ENCODE measurements around the gene SLC25A30.

SLC25A30 gene, protein sequence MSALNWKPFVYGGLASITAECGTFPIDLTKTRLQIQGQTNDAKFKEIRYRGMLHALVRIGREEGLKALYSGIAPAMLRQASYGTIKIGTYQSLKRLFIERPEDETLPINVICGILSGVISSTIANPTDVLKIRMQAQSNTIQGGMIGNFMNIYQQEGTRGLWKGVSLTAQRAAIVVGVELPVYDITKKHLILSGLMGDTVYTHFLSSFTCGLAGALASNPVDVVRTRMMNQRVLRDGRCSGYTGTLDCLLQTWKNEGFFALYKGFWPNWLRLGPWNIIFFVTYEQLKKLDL

DNA sequence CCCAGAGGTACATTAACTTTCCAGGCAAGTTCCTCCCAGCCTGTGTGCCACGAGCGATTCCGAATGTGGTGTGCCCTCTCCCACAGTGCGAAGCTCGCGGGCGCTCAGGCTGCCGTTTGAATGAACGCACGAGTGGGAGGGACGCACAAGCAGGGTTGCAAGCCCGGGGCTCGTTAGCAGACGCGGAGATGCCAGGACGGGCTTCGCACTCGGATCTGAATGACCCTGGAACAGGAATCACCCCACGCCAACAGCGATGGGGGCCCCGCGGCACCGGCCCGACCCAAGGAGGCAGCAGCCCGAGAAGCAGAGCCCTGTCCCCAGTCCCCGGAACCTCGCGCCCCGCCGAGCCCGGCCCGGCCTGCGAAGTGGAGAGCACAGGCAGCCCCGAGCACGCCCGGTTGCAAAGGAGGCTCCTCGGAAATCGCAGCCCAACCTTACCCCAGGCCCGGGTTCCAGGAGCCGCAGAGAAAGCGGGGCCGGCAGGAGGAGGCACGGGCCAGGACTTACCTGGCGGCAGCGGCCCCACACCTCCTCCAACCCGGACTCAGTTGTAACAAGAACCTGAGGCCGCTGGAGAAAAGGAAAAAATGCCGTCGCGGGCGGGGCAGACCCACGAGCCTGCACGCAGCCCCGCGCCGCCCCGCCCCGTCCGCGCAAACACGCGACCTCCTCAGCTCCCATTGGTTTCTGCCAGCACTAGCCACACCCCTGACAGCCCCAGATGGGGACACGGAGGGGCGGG is at the start of gene SLC25A30:
TSS of gene SLC25A30 (minus strand) at position 584 of the 745 bp plus-strand sequence. CDS start 6,948 bp downstream, outside the sequence.
- DNase-seq (ENCODE audit: low spot score) = peak; percentile 93

DNA sequence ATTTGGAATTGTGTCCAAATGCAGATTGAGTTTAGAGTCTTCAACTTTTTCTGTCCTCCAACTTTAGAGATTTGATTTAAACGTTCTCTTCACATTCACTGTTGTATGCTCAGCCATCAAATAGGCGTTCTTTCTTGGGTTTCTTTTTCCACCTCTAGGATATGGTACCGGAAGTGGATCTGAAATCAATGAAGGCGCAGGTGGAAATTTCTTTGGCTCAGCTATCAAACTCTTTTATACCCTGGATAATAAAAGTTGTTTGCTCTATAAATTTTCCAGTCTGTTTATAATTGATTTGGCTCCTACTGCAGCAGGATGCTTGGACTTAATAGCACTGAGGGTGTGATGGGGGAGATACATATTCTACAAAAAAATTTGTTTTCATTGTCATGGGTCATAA is 48.2 kb upstream of the SLC25A30 start:
- no peak for DNase-seq (ENCODE audit: low spot score)

DNA sequence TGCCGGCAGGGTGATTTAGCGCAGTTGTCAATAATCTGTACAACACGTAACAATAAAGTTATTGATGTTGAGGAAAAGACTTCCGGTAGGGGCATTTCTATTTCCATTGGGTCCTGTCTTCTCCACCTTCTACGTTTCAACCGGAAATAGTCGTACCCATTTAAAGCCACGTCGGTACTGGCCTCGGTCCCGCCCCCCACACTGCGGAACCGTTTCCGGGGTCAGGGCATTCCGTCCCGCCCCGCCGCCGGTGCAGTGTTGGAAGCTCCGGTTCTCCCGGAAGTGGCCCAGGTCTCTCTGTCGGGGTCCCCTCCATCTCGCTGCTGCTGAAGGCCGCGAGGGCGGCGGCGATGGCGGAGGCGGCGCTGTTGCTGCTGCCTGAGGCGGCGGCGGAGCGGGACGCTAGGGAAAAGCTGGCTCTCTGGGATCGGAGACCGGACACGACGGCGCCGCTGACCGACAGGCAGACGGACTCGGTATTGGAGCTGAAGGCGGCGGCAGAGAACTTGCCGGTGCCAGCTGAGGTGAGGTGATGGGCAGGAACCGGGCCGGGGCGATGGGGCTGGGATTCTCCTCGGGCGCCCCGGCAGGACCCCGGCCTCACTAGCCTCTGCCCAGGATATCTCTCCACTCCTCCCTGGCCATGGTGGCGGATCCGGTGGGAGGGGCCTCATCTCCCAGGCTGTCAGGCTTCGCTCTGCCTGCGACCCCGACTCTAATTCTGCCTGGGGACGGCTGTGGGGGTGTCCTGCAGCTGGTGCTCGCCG is 46.7 kb upstream of the SLC25A30 start, which contains the start of gene COG3:
TSS of gene COG3 (plus strand) at position 253 of the 767 bp plus-strand sequence. CDS start at position 351, 98 bp downstream.
- DNase-seq (ENCODE audit: low spot score) = peak; percentile 96

DNA sequence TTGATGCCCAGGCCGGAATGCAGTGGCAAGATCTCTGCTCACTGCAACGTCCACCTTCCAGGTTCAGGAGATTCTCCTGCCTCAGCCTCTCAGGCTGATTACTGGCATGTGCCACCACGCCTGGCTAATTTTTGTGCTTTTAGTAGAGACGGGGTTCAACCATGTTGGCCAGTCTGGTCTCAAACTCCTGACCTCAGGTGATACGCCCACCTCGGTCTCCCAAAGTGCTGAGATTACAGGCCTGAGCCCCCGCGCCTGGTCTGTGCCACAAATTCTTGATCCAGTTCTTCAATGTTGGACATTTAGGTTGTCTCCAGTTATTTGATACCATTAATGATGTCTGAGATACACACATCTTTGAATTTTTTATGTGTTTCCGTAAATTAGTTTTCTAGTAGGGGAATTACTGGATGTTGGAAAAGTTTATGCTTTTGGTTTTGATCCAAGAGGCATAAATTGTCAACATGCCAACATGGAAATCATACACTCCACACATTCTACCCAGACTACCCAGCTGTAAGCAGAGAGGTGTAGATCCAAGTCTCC is 46.0 kb upstream of the SLC25A30 start:
- no peak for DNase-seq (ENCODE audit: low spot score)

DNA sequence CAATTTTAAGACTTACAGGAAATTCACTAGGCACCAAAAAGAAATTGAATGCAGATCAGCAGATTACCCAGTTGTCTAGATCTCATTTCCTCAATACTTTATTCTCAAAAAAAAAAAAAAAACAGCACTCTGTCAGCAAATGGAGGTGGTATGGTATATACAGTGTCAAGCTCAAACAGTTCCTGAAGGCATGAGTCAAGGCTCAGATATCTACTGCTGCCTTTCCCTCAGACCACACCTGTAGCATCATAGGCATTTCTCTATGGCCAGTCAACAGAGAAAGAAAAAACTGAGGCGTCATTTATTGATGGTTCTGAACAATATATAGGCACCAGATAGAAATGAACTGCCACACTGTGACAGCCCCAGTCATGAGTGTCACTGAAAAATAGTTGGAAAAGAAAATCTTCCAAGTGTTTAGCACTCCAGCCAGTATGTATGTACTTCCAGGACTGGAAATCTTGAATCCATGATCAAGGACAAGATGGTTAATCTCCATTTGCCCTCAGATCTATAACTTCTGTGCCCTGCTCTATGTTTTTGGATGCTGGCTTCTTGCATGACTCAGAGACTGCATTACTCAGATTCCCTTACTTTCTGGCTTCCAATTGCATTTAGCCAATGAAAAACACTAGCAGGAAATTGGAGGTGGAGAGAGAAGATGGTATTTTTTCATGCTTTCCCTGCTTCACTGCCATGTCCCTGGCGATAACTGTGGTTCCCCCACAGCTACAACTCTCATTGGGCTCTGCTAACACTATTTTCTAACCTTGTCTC is 38.2 kb upstream of the SLC25A30 start:
- peak; percentile 55 for DNase-seq (ENCODE audit: low spot score)

DNA sequence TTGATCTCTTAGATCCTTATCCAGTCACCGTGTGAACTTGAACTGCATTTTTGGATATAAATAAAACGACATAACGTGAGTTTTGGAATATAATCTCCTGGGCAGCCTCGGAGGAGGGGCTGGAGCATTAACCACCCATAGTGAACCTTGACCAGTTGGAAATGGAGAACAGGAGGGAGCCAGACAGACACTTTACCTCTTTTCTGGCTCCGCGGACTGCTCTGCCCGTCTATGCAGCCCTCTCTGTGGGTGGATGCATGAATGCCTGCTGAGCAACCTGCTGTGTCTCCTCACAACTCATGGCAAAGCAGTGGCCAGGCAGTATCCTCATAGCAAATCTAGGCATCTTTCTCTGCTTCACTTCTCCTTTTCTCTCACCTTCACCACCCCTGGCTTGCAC is 36.0 kb upstream of the SLC25A30 start:
- DNase-seq (ENCODE audit: low spot score) = no peak

DNA sequence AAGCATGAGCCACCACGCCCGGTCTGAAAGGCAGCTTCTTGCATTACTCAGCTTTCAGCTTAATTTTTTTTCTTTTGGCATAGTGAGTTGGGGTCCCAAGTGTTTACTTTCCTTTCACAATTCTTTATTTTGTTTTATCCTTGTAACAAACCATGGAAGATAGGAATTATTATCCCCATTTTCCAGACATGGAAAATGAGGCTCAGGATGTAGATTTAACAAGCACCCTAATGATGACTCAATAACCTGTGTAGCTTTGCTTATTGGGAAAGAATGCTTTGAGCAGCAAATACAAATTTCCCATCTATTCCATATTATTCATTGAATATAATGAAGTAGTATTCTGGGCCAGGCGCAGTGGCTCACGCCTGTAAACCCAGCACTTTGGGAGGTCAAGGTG is 33.1 kb upstream of the SLC25A30 start:
- no peak for DNase-seq (ENCODE audit: low spot score)

DNA sequence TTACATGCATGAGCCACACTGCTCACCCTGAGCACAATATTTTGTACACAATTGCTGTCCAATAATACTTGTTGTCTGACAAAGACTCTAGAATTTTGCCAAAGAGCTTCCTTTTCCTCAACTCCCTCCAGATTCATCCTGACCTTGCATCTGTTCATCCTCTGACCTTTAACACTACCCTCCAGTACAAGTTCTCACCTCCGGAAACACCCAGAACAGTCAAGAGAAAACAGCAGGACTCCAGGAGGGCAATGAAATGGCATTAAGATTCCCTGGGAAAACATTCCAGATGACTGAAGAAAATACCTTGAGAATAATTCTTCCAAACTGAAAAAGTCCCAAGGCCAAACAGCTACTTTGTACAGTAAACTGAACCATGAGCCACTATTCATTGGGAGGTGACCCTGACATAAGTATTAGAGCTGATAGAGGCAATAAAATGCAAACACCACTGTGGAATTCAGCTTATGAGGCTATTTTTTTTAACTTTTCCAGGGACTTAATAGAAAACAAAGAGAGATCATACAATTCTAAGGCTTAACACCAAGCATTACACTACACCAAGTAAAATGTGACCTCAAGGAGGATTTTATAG is 30.9 kb upstream of the SLC25A30 start:
- DNase-seq (ENCODE audit: low spot score) = no peak

DNA sequence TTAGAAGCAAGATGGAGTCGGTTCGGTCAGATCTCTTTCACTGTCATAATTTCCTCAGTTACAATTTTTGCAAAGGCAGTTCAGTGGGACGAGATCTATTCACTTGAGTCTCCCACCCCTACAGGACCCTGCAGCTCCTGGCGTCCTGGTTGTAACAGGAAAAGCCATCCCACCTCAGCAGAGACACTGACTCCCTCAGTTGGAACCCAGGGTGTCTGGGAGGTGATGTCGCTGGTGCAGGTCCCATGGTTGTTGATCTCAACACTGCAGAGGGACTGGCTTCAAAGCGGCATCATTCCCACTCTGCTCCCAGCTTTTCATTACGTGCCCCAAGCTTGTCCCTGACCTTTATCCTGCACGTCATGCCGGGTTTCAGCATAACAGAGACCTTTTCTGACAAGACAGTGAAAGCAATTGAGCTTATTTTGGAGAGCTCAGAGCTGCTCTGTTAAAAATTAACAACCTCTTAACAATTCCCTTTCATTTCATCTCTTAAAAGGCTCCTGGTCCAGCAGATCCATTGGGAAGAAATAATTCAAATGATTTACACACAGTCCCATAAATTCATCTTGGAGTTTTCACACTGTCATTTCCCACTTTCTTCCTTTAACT is 29.0 kb upstream of the SLC25A30 start:
- no peak for DNase-seq (ENCODE audit: low spot score)

DNA sequence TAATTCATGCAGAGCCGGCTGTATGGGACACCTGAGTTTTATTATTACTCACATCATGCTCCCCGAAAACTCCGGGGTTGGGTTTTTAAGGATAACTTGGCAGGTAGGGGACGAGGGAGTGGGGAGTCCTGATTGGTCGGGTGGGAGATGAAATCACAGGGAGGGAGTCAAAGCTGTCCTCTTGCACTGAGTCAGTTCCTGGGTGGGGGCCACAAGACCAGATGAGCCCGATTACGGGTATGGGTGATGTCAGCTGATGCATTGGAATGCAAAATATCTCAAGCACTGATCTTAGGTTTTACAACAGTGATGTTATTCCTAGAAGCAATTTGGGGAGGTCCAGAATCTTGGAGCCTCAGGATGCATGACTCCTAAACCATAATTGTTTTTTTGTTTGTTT is 28.0 kb upstream of the SLC25A30 start:
- peak; percentile 46 for DNase-seq (ENCODE audit: low spot score)

DNA sequence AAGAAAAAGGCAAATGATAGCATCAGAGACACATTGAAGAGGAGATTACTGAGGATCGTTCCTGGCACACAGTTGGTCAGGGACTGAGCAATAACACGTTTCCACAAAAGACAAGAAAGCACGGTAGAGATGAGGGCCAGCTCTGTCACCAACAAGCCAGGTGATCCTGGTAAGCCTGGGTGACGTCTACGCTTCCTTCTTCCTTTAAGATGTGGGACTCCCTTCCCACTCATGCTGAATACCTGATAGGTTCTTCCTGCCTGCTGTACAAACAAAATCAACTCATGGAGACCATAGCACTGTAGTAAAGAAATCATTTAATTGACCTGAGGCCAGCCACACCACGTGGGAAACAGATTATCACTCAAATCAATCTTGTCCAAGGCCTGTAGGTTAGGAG is 26.9 kb upstream of the SLC25A30 start:
- no peak for DNase-seq (ENCODE audit: low spot score)

DNA sequence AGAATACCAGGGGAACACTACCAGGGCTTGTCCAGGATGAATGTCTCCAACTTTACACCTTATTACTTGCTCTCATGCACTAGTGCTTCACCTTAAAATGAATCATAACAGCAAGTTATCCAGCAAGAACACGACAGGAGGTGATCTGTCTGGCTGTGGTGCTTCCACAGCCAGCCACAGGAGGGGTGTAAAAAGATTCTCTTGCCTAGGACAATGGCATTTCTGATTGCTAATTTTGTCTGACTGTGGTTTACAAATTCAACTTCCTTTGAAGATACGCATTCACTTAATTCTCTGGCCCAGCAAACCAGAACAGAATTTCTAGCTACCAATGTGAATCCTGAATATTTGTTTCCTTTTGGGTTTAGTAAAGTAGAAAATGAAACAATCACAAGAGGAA is 23.5 kb upstream of the SLC25A30 start:
- DNase-seq (ENCODE audit: low spot score) = peak; percentile 27

DNA sequence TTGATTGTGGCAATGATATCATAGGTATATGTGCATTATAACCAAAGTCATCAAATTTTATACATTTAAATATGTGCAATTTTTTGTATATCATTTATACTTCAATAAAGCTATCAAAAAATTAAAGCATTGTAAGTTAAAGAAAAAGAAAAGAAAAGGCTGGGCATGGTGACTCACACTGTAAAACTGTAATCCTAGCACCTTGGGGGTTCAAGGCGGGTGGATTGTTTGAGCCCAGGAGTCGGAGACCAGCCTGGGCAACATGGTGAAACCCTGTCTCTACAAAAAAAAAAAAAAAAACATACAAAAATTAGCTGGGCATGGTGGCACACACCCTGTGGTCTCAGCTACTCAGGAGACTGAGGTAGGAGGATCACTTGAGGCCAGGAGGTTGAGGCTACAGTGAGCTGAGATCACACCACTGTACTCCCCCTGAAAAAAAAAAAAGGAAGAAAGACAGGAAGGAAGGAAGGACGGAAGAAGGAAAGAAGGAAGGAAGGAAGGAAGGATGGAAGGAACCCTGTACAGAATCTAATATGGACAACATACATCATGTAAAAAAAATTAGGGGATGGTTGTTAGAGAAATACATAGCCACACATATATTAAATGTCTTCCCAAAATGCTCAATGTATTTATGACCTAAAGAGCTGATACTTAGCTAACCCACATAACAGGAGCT is 21.7 kb upstream of the SLC25A30 start:
- DNase-seq (ENCODE audit: low spot score) = no peak

DNA sequence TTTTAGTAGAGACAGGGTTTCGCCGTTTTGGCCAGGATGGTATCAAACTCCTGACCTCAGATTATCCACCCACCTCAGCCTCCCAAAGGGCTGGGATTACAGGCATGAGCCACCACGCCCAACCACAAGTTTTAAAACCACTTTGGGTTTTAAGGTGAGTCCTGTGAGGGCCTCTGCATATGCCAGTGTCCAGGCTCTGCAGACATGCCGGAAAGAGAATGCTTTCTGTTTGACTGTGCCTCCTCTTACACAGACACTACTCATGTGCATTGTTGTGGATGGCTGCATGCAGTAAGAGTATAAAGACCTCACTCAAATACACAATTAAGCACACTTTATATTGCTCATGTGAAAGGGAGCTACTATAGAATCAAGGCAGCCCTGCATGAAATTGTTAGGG is 20.8 kb upstream of the SLC25A30 start:
- DNase-seq (ENCODE audit: low spot score) = no peak

DNA sequence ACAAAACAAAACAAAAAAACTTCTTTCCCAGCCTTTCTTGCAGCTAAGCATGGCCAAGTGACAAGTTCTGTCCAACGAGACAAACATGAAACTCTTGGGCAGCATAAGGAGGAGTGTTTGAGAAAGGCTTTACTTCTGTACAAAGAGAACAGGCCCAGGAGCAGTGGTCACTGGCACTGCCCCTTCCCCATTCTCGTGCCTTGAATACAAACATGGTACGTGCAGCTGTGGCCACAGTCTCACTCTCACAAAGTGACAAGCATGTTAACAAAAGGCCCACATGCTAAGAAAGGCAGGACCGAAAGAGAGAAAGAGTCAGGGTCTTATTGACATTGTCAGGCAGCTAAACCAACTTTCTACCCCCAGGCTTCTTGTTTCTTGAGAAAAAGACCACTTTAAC is 19.8 kb upstream of the SLC25A30 start:
- no peak for DNase-seq (ENCODE audit: low spot score)

DNA sequence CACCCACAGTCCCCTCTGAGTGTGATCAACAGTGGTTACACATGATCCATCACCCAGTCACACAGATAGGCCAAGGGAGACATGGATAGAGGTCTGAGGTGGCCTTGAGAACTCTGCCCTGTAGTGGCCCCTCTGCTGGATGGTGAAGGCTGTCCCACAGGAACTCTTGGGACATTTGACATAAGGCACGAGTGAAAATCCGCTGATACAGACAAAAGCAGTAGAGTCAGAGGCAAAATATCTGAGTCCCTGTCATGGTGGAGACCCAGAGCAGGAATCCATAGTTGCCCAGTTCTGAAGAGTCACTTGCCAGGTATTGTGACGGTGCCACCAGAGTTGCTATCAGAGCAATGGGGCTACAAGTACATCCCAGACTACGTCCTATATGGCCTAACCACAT is 18.8 kb upstream of the SLC25A30 start:
- DNase-seq (ENCODE audit: low spot score) = no peak

DNA sequence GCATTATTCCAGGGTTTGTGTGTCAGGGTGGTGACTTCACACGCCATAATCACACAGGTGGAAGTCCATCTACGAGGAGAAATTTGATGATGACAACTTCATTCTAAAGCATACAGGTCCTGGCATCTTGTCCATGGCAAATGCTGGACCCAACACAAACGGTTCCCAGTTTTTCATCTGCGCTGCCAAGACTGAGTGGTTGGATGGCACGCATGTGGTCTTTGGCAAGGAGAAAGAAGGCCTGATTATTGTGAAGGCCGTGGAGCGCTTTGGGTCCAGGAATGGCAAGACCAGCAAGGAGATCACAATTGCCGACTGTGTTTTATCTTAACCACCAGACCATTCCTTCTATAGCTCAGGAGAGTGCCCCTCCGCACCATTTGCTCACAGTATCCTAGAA is 18.2 kb upstream of the SLC25A30 start:
- DNase-seq (ENCODE audit: low spot score) = no peak

DNA sequence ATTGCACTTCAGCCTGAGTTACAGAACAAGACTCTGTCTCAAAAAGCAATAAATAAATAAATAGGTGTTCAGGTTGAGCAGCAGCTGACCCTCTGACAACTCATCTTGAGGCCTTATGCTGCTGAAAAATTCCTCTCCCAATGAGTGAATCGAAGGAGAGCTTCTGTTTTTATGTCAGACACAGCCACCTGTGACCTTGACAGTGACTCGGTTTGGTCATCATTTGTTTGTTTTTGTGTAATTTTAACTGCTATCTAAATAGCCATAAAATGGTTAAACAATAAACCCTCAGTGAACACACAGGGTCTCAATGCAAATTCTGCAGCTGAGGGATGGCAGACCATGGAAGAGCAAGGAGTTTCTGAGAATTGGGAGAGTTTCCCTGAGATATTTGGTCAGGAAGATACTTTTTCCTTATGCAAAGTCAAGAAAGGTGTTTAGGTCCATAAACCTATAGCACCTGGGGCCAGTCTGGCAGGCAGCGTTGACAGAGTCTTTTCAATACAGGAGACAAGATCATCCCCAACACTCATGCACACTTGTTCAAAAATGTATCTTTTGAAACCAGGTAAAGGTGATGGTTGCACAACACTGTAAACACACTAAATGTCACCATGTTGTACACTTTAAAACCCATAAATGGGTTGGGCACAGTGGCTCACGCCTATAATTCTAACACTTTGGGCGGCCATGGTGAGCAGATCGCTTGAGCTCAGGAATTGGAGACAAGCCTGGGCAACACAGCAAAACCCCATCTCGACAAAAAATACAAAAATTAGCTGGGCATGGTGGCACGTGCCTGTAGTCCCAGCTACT is 16.6 kb upstream of the SLC25A30 start:
- no peak for DNase-seq (ENCODE audit: low spot score)

DNA sequence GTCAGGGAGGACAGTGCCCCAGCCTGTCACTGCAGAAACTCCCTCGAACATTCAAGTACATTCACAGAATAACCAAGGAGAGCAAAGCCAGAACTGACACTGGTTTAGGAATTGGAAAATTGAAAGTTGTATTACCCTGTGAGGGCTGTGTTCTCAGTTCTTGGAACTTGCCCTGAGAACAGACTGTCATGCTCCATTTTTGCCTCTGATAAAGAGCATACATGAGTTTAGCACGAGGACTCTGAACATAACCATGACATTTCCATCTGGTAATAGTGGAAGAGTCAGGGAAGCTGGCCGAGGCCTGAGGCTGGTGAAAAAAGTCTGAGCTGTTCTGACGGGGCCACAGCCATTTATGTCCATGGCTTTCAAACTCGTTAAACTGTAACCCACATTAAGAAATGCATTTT is 15.2 kb upstream of the SLC25A30 start:
- DNase-seq (ENCODE audit: low spot score) = no peak
